CD4-positive, alpha-beta T cell (primary cell): ENCODE measurements around the gene CCL14. TPM values are rescaled to one million over a fixed set of nuclear protein-coding genes. Genes with fewer than 3 reads are reported as not detected.
"Not testable (repeated sequence)": the region's sequence is repeated elsewhere in the genome, so short reads cannot be mapped to it uniquely, and the experiment has no call there.

Source experiments
- ATAC-seq: fragments of 200-7000 bp; cut with Tn5 transposase; one replicate; pipeline ENCODE4 v1.10.0; 2022; ENCODE audit warnings: mild to moderate bottlenecking; ENCODE audit not compliant: poor library complexity
- CTCF ChIA-PET: fragments of 350-600 bp; sonication (Branson Sonifier 250); formaldehyde crosslinking; loops from one replicate; lab custom pipeline; 2021; ENCODE audit warnings: antibody characterized with exemption, inconsistent platforms; lab: Charles Lee
- POLR2A ChIA-PET: fragments of 350-600 bp; sonication (Branson Sonifier 250); formaldehyde crosslinking; loops from one replicate; lab custom pipeline; 2021; ENCODE audit warnings: antibody characterized with exemption, inconsistent platforms; lab: Charles Lee
- DNase-seq, 14 experiments: peaks; one replicate each; pipeline ENCODE4 v3.0.0-alpha.2; 2013 to 2020; ENCODE audit warnings: mixed read lengths in 2 of 14
- H3K27ac ChIP-seq, 2 donors: one replicate each; pipeline versions ENCODE4 v1.5.1 to v1.7.0; 2013; ENCODE audit warnings: low read length in 2 of 2, low read depth in 1 of 2, mild to moderate bottlenecking in 1 of 2
- H3K27me3 ChIP-seq, 2 experiments: 1 replicate in 1 of 2; 2 replicates in 1 of 2; pipeline versions ENCODE4 v1.6.1 to v1.7.0; 2013; ENCODE audit warnings: low read length in 2 of 2, control low read depth in 1 of 2, mild to moderate bottlenecking in 1 of 2, moderate library complexity in 1 of 2; ENCODE audit not compliant: insufficient read depth in 2 of 2, control insufficient read depth in 1 of 2
- H3K36me3 ChIP-seq: one replicate; pipeline ENCODE4 v1.6.1; 2013; ENCODE audit warnings: low read length, control low read depth; ENCODE audit not compliant: insufficient read depth
- H3K4me1 ChIP-seq: one replicate; pipeline ENCODE4 v1.6.1; 2013; ENCODE audit warnings: low read length, control low read depth; ENCODE audit not compliant: insufficient read depth
- H3K4me3 ChIP-seq: one replicate; pipeline ENCODE4 v1.5.1; 2013; ENCODE audit warnings: mild to moderate bottlenecking, low read length, moderate library complexity
- H3K9me3 ChIP-seq, 2 experiments: 1 replicate in 1 of 2; 2 replicates in 1 of 2; pipeline versions ENCODE4 v1.6.1 to v1.7.0; 2013; ENCODE audit warnings: low read length in 2 of 2, mild to moderate bottlenecking in 2 of 2, control low read depth in 1 of 2, moderate library complexity in 1 of 2; ENCODE audit not compliant: control insufficient read depth in 1 of 2, insufficient read depth in 1 of 2
- H3K27ac Mint-ChIP-seq: one replicate; pipeline ENCODE4 v1.8.0; 2020; ENCODE audit warnings: mixed read lengths
- H3K27me3 Mint-ChIP-seq: one replicate; pipeline ENCODE4 v1.8.0; 2021; ENCODE audit warnings: mixed read lengths
- H3K36me3 Mint-ChIP-seq: one replicate; pipeline ENCODE4 v1.8.0; 2021; ENCODE audit warnings: low read depth, mixed read lengths
- H3K4me1 Mint-ChIP-seq: one replicate; pipeline ENCODE4 v1.8.0; 2021; ENCODE audit warnings: low read depth, mixed read lengths
- H3K4me3 Mint-ChIP-seq: one replicate; pipeline ENCODE4 v1.8.0; 2020; ENCODE audit warnings: mild to moderate bottlenecking, mixed read lengths
- H3K9me3 Mint-ChIP-seq: one replicate; pipeline ENCODE4 v1.8.0; 2020; ENCODE audit warnings: mixed read lengths
- CTCF ChIP-seq: fragments of 200-600 bp; IDR thresholded peaks from one replicate; pipeline ENCODE4 v1.8.0; 2022; ENCODE audit warnings: antibody characterized with exemption, mild to moderate bottlenecking
- intact Hi-C, 2 experiments: fragments of 100-400 bp; cut with DNase I in 1 of 2; cut with micrococcal nuclease in 1 of 2; formaldehyde crosslinking; loops; one replicate each; pipeline versions ENCODE4 v1.15.1 to v1.9.0; 2023 to 2025; cut with DNase I, micrococcal nuclease
- total RNA-seq, 174 experiments: library from RNA in 2 of 174; stranded (reverse) in 2 of 174; gene quantifications; one replicate each; pipeline ENCODE4 v1.2.3 and lab custom pipeline; 2021 to 2026

Gene CCL14
- total RNA-seq, 2 experiments from 2014 or later = not detected

GRCh38 chr17:35998018-35998545 is 11.6 kb upstream of the CCL14 start:
- Mint-ChIP-seq H3K4me1 (no peaks in the 10 kb centered on the region), H3K36me3 (no peaks in the 10 kb centered on the region), H3K27ac (no peak overlapping the region), H3K9me3 (no peaks in the 10 kb centered on the region), H3K27me3 (peaks cover 17% of the 10 kb centered on the region), H3K4me3 (no peak overlapping the region)
- DNase-seq = no peak
- no peak for TF ChIP-seq CTCF
- Histone ChIP-seq H3K4me1 (no peaks in the 10 kb centered on the region), H3K36me3 (no peaks in the 10 kb centered on the region), H3K4me3 (no peak overlapping the region), H3K27ac (no peak overlapping the region), H3K27me3 (no peaks in the 10 kb centered on the region), H3K9me3 (no peaks in the 10 kb centered on the region)
- intact Hi-C loops = no loop called here
- no peak for ATAC-seq
- CTCF ChIA-PET = no interaction called here
- POLR2A ChIA-PET = no interaction called here

- DNase-seq, H3K36me3 ChIP-seq, intact Hi-C loops, CTCF ChIA-PET, H3K4me1 Mint-ChIP-seq, H3K9me3 Mint-ChIP-seq, H3K4me1 ChIP-seq, H3K4me3 ChIP-seq, H3K27ac ChIP-seq, H3K4me3 Mint-ChIP-seq, H3K36me3 Mint-ChIP-seq, H3K27ac Mint-ChIP-seq, POLR2A ChIA-PET, H3K27me3 ChIP-seq, H3K9me3 ChIP-seq, ATAC-seq: not testable (repeated sequence)
- H3K27me3 Mint-ChIP-seq = peaks cover 12% of the 10 kb centered on the region
Measured at GRCh38 chr17:35995346-35995745, 8.8 kb upstream of the CCL14 start.

- Histone ChIP-seq H3K27ac (no peak overlapping the region), H3K4me1 (no peaks in the 10 kb centered on the region), H3K36me3 (no peaks in the 10 kb centered on the region), H3K9me3 (peaks cover 5% of the 10 kb centered on the region in 2 experiments), H3K4me3 (no peak overlapping the region), H3K27me3 (peaks cover 0 to 5% of the 10 kb centered on the region in 2 experiments)
- CTCF ChIA-PET = no interaction called here
- intact Hi-C loops = no loop called here
- no peak for TF ChIP-seq CTCF
- Mint-ChIP-seq H3K27ac (no peak overlapping the region), H3K36me3 (no peaks in the 10 kb centered on the region), H3K4me3 (no peak overlapping the region), H3K9me3 (no peaks in the 10 kb centered on the region), H3K27me3 (peaks cover 11% of the 10 kb centered on the region), H3K4me1 (no peaks in the 10 kb centered on the region)
- POLR2A ChIA-PET = no interaction called here
- ATAC-seq (no peak), DNase-seq (no peak)
Measured at GRCh38 chr17:35991075-35991474, 4.5 kb upstream of the CCL14 start.

GRCh38 chr17:35988164-35988563 is 1.6 kb upstream of the CCL14 start:
- intact Hi-C loops = no loop called here
- no peak overlapping the region for H3K4me3 Mint-ChIP-seq
- H3K9me3 ChIP-seq = peaks cover 5% of the 10 kb centered on the region in 2 experiments
- no peaks in the 10 kb centered on the region for H3K36me3 Mint-ChIP-seq
- H3K27me3 ChIP-seq = peaks cover 0 to 5% of the 10 kb centered on the region in 2 experiments
- ChIA-PET POLR2A (no interaction called here), CTCF (no interaction called here)
- no peaks in the 10 kb centered on the region for H3K4me1 ChIP-seq
- no peaks in the 10 kb centered on the region for H3K27me3 Mint-ChIP-seq
- no peak overlapping the region for H3K27ac Mint-ChIP-seq
- no peak overlapping the region for H3K27ac ChIP-seq
- H3K9me3 Mint-ChIP-seq = no peaks in the 10 kb centered on the region
- H3K4me1 Mint-ChIP-seq = no peaks in the 10 kb centered on the region
- ATAC-seq = no peak
- no peak for DNase-seq
- TF ChIP-seq CTCF = no peak
- H3K36me3 ChIP-seq = no peaks in the 10 kb centered on the region
- no peak overlapping the region for H3K4me3 ChIP-seq
